Fibroblast of villous mesenchyme (primary cell): Measurements from ENCODE around the gene CELF2. TPM values are rescaled to one million over a fixed set of nuclear protein-coding genes. Genes with fewer than 3 reads are reported as not detected.

Experiments
- DNase-seq: peaks from one replicate; pipeline ENCODE4 v3.0.0-alpha.2; 2010; ENCODE audit warnings: low read depth
- H3K4me3 ChIP-seq: 2 replicates; pipeline ENCODE4 v1.5.1; 2011; ENCODE audit warnings: low read depth, mild to moderate bottlenecking, low read length
- CTCF ChIP-seq: IDR thresholded peaks from 2 replicates; pipeline ENCODE4 v1.5.1; 2012; ENCODE audit warnings: low read depth, mild to moderate bottlenecking, low read length; ENCODE audit not compliant: insufficient read depth
- total RNA-seq: library from RNA; depleted of rRNA; stranded (reverse); fragments of >200 nt; gene quantifications from 2 replicates; pipeline ENCODE4 v1.2.3, GENCODE V29; 2012

The CELF2 gene
- total RNA-seq, 1 donor, result 2.2 TPM

GRCh38 chr10:11324761-11325321 is 307.2 kb downstream of the CELF2 start:
- no peak for DNase-seq
- TF ChIP-seq CTCF, result no peak

GRCh38 chr10:11325817-11326216 is 308.1 kb downstream of the CELF2 start:
- no peak overlapping the region for H3K4me3 ChIP-seq
- no peak for TF ChIP-seq CTCF
- DNase-seq, result peak; percentile 48

More at GRCh38 chr10:11324761-11325321, 307.2 kb downstream of the CELF2 start:
- H3K4me3 ChIP-seq, result no peak overlapping the region

- TF ChIP-seq CTCF, result no peak
- no peak for DNase-seq
- no peak overlapping the region for H3K4me3 ChIP-seq
Observed at GRCh38 chr10:11326241-11326640, 308.6 kb downstream of the CELF2 start.

- no peak overlapping the region for H3K4me3 ChIP-seq
- DNase-seq, result no peak
- no peak for TF ChIP-seq CTCF
Observed at GRCh38 chr10:11326913-11327616, 309.4 kb downstream of the CELF2 start.

- no peak for DNase-seq
- H3K4me3 ChIP-seq, result no peak overlapping the region
- TF ChIP-seq CTCF, result no peak
Observed at GRCh38 chr10:11328264-11329061, 310.8 kb downstream of the CELF2 start.

GRCh38 chr10:11329062-11329673 is 311.5 kb downstream of the CELF2 start:
- no peak overlapping the region for H3K4me3 ChIP-seq
- DNase-seq, result no peak
- TF ChIP-seq CTCF, result no peak
